Esophagus muscularis mucosa (tissue), 3 donors: ENCODE results near the gene HS3ST5.

Experiments
- CTCF ChIP-seq, 3 experiments: fragments of 200-600 bp in 2 of 3; fragments of 450-650 bp in 1 of 3; sonication (generic) in 2 of 3; IDR thresholded peaks; one replicate each; pipeline ENCODE4 v1.5.1; 2017 to 2019; ENCODE audit warnings: antibody characterized with exemption in 3 of 3, mild to moderate bottlenecking in 2 of 3, moderate library complexity in 1 of 3
- EP300 ChIP-seq: sonication (generic); formaldehyde crosslinking; IDR thresholded peaks from one replicate; pipeline ENCODE4 v1.6.1; 2017; ENCODE audit warnings: antibody characterized with exemption

GRCh38 chr6:114115652-114116051 is 227.2 kb downstream of the HS3ST5 start:
- TF ChIP-seq EP300 = no peak
- no peak for TF ChIP-seq CTCF (IDR thresholded peaks at IDR 0.05)
